ENCODE data around the gene STUB1. TPM values are rescaled to one million over a fixed set of nuclear protein-coding genes. Genes with fewer than 3 reads are reported as not detected.
A peak's percentile ranks its signal among the peaks of the same experiment; 100 is the strongest.

STUB1 gene
- total RNA-seq, 2 donors from 2014 or later: 61.2 to 69.9 TPM

GRCh38 chr16:694863-695354 is 14.7 kb downstream of the STUB1 start:
- Mint-ChIP-seq H3K9me3 (no peaks in the 10 kb centered on the region), H3K36me3 (peaks cover 0 to 5% of the 10 kb centered on the region in 2 donors), H3K27ac (no peak overlapping the region)
- no peak for DNase-seq (ENCODE audit: low spot score in 2 of 2)
- ATAC-seq: peak in 1 of 2 donors; percentile 2

- no peaks in the 10 kb centered on the region for H3K9me3 Mint-ChIP-seq
- peak; percentile 82 to 85 for ATAC-seq
These were observed 15.3 kb downstream of the STUB1 start for GRCh38 chr16:695355-696089.

GRCh38 chr16:698911-699671 is 18.9 kb downstream of the STUB1 start:
- Mint-ChIP-seq H3K27ac (no peak overlapping the region), H3K9me3 (no peaks in the 10 kb centered on the region), H3K36me3 (peaks cover 0 to 5% of the 10 kb centered on the region in 2 donors)
- DNase-seq (ENCODE audit: low spot score in 2 of 2) (no peak), ATAC-seq (no peak)

More at GRCh38 chr16:695355-696089, 15.3 kb downstream of the STUB1 start:
- Mint-ChIP-seq H3K36me3 (peaks cover 0 to 5% of the 10 kb centered on the region in 2 donors), H3K27ac (peak overlapping the region in 1 of 2 donors; percentile 22)
- DNase-seq (ENCODE audit: low spot score in 2 of 2): peak; percentile 82 to 83

- Mint-ChIP-seq H3K27ac (no peak overlapping the region), H3K9me3 (no peaks in the 10 kb centered on the region), H3K36me3 (no peaks in the 10 kb centered on the region)
- ATAC-seq (peak in 1 of 2 donors; percentile 43), DNase-seq (ENCODE audit: low spot score in 2 of 2) (peak in 1 of 2 donors; percentile 67)
These were observed 20.7 kb downstream of the STUB1 start for GRCh38 chr16:700684-701584.

- Mint-ChIP-seq H3K36me3 (no peaks in the 10 kb centered on the region), H3K27ac (no peak overlapping the region), H3K9me3 (no peaks in the 10 kb centered on the region)
- ATAC-seq (no peak), DNase-seq (ENCODE audit: low spot score in 2 of 2) (no peak)
These were observed 22.1 kb downstream of the STUB1 start for GRCh38 chr16:702341-702740.

GRCh38 chr16:703406-703805 is 23.2 kb downstream of the STUB1 start:
- no peak overlapping the region for H3K27ac Mint-ChIP-seq
- no peak for ATAC-seq
- no peak for DNase-seq (ENCODE audit: low spot score in 2 of 2)
- H3K36me3 Mint-ChIP-seq: no peaks in the 10 kb centered on the region
- H3K9me3 Mint-ChIP-seq: no peaks in the 10 kb centered on the region

GRCh38 chr16:704047-704446 is 23.8 kb downstream of the STUB1 start:
- DNase-seq (ENCODE audit: low spot score in 2 of 2): no peak
- Mint-ChIP-seq H3K9me3 (no peaks in the 10 kb centered on the region), H3K36me3 (no peaks in the 10 kb centered on the region), H3K27ac (no peak overlapping the region)
- no peak for ATAC-seq

- Mint-ChIP-seq H3K9me3 (no peaks in the 10 kb centered on the region), H3K36me3 (no peaks in the 10 kb centered on the region), H3K27ac (no peak overlapping the region)
- DNase-seq (ENCODE audit: low spot score in 2 of 2): no peak
- no peak for ATAC-seq
These were observed 24.6 kb downstream of the STUB1 start for GRCh38 chr16:704552-705380.

GRCh38 chr16:705431-706188 is 25.4 kb downstream of the STUB1 start, which contains the start of gene FBXL16:
Gene FBXL16 (minus strand): TSS chr16:705801. CDS start chr16:697405, 8,396 bp downstream.
- no peak for DNase-seq (ENCODE audit: low spot score in 2 of 2)
- ATAC-seq: no peak
- Mint-ChIP-seq H3K9me3 (no peaks in the 10 kb centered on the region), H3K27ac (no peak within 1 kb of the TSS), H3K36me3 (no peaks in the 10 kb centered on the region)

GRCh38 chr16:706189-707061 is 26.2 kb downstream of the STUB1 start:
- no peaks in the 10 kb centered on the region for H3K9me3 Mint-ChIP-seq
- no peaks in the 10 kb centered on the region for H3K36me3 Mint-ChIP-seq
- no peak overlapping the region for H3K27ac Mint-ChIP-seq
- ATAC-seq: no peak
- no peak for DNase-seq (ENCODE audit: low spot score in 2 of 2)

- DNase-seq (ENCODE audit: low spot score in 2 of 2) (no peak), ATAC-seq (no peak)
- Mint-ChIP-seq H3K27ac (no peak overlapping the region), H3K36me3 (no peaks in the 10 kb centered on the region), H3K9me3 (no peaks in the 10 kb centered on the region)
These were observed 26.9 kb downstream of the STUB1 start for GRCh38 chr16:707062-707538.

- Mint-ChIP-seq H3K27ac (no peak overlapping the region), H3K9me3 (no peaks in the 10 kb centered on the region), H3K36me3 (no peaks in the 10 kb centered on the region)
- no peak for ATAC-seq
- DNase-seq (ENCODE audit: low spot score in 2 of 2): no peak
These were observed 27.8 kb downstream of the STUB1 start for GRCh38 chr16:708019-708418.

GRCh38 chr16:708959-709358 is 28.7 kb downstream of the STUB1 start:
- no peaks in the 10 kb centered on the region for H3K36me3 Mint-ChIP-seq
- no peak overlapping the region for H3K27ac Mint-ChIP-seq
- DNase-seq (ENCODE audit: low spot score in 2 of 2) (no peak), ATAC-seq (no peak)
- no peaks in the 10 kb centered on the region for H3K9me3 Mint-ChIP-seq

All from activated naive CD4-positive, alpha-beta T cell treated with anti-CD3 and anti-CD28 coated beads, Interleukin-2, amount 50 U/mL, for 72 hours (primary cell).